GM21528 (cell line): ENCODE data around the gene FXYD3.
"Not testable (repeated sequence)": the region's sequence is repeated elsewhere in the genome, so short reads cannot be mapped to it uniquely, and the experiment has no call there.

ENCODE experiments used
- ATAC-seq: cut with Tn5 transposase; IDR thresholded peaks from one replicate; pipeline ENCODE4 v1.9.1; 2021; ENCODE audit warnings: mild to moderate bottlenecking, moderate library complexity; ENCODE audit not compliant: unreplicated experiment, low FRiP score

Gene FXYD3

DNA sequence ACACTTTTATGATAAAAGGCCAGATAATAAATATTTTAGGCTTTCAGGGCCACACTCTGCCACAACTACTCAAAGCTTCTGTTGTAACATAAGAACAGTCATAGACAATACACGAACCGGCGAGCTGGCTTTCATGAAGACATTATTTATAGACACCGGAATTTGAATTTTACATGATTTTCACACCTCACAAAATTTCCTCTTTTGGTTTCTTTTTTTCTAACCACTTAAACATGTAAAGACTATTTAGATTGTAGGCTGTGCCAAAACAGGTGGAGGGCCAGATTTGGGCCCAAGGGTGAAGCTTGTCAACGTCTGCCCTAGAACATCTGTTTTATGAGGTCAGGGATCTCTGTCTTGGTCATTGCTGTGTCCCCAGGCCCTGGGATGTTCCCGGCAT is 29.7 kb upstream of the FXYD3 start:
- ATAC-seq: no peak

DNA sequence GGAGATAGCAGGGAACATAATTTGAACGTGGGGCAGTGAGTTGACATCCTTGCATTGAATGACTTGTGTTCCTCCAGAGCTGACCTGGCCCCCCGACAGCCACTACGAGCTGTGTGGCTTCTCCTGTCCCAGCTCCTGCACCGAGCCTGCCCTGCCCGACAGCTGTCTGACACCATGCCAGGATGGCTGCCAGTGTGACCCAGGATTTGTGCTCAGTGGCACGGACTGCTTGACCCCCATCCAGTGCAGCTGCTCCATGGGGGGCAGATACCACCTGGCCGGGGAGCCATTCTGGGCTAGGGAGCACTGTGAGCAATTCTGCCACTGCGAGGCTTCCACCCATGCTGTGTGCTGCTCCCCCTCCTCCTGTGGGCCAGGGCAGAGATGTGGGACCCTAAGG is 29.2 kb upstream of the FXYD3 start:
- ATAC-seq: no peak

DNA sequence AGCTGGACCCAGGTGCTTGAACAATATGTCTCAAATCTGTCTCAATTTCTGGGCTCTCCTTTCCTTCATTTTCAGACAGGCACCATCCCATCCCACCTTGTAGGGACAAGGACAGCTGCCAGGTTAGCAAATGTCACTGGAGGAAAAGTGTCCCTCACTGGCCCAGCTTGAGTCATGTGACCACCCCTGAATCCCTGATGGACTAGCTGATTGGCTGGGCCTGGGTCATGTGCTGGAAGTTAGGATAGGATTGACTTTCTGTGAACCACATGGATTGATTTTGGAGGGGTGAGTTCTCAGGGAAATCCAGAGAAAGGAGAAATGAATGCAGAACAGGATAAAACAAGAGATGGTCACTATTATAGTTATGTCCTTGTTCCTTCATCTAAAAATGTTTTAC is 28.2 kb upstream of the FXYD3 start:
- ATAC-seq: no peak

GRCh38 chr19:35088131-35088913 is 27.3 kb upstream of the FXYD3 start:
- ATAC-seq: no peak

GRCh38 chr19:35089554-35089953 is 26.1 kb upstream of the FXYD3 start:
- no peak for ATAC-seq

- ATAC-seq: no peak
Observed at GRCh38 chr19:35090160-35090505, 25.5 kb upstream of the FXYD3 start.

GRCh38 chr19:35090506-35091214 is 25.0 kb upstream of the FXYD3 start:
- ATAC-seq: no peak

- no peak for ATAC-seq
Observed at GRCh38 chr19:35093430-35093829, 22.2 kb upstream of the FXYD3 start.

GRCh38 chr19:35093941-35094647 is 21.5 kb upstream of the FXYD3 start:
- ATAC-seq: no peak

DNA sequence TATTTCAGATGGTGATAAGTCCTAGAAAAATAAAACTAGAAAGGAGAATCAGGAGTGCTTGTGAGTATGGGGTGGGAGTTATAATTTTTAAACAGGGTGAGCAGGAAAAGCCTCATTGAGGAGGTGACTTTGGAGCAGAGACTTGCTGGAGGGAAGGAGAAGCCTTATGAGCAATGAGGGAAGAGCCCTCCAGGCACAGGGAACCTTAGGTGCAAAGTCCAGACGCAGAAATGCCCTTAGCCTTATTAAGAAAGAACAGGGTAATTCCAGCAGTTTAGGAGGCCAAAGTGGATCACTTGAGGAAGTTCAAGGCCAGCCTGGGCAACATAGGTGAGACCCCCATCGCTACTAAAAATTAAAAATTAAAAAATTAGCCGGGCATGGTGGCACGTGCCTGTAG is 21.0 kb upstream of the FXYD3 start:
- ATAC-seq: no peak

DNA sequence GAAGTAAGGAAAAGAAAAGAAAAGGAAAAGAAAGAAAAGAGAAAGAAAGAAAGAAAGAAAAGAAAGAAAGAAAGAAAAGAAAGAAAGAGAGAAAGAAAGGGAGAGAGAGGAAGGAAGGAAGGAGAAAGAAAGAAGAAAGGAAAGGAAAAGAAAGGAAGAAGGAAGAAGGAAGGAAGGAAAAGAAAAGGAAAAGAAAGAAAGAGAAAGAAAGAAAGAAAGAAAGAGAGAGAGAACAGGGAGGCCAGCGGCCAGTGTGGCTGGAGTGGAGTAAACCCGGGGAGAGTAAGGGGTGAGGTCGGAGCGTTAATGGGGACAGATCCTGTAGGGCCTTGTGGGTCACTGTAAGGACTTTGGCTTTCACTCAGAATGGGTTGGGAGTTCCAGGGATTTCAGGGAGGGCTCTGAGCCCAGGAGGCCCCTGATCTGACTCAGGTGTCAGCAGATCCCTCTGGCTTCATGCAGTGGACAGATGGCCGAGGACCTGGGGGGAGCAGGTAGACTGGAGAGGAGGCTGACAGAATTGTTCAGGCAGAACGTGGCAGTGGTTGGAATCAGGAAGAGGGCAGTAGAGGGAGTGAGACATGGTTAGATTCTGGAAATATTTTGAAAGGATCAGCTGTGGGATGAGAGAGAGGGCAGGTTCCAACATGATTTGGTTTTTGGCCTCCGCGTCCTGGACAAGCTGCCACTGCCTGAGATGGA is 19.8 kb upstream of the FXYD3 start:
- no peak for ATAC-seq

GRCh38 chr19:35098413-35099049 is 17.1 kb upstream of the FXYD3 start:
- no peak for ATAC-seq

DNA sequence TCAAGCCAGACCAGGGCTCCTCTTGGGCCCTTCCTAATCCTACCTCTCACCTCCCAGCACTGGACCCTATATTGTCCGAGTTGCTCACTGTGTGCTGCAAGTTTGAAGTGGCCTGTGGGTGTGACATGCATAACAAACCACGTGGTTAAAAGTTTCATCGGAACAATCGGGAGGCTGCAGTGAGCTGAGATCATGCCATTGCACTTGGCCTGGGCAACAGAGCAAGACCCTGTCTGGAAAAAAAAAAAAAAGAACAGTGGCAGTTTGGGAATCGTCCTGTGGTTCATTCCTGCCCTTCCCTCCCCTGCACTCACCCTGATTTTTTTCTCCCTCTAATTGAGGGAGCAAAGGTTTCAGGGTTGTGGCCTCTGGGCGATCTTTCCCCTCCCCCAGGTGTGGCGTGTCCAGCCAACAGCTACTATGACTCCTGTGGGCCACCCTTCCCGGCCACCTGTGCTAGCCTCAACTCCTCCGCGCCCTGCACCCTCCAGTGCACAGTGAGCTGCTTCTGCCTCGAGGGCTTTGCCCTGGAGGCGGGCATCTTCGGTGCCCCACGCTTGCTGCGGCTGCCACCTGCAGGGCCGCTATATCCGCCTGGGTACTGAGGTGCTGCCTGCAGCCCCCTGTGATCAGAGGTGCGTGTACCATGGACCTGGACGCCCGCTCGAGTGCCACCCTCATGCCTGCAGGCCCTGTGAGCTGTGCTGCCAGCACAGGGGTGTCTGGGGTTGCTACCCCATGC is 16.3 kb upstream of the FXYD3 start:
- ATAC-seq: no peak

GRCh38 chr19:35099897-35100275 is 15.7 kb upstream of the FXYD3 start:
- ATAC-seq: no peak

DNA sequence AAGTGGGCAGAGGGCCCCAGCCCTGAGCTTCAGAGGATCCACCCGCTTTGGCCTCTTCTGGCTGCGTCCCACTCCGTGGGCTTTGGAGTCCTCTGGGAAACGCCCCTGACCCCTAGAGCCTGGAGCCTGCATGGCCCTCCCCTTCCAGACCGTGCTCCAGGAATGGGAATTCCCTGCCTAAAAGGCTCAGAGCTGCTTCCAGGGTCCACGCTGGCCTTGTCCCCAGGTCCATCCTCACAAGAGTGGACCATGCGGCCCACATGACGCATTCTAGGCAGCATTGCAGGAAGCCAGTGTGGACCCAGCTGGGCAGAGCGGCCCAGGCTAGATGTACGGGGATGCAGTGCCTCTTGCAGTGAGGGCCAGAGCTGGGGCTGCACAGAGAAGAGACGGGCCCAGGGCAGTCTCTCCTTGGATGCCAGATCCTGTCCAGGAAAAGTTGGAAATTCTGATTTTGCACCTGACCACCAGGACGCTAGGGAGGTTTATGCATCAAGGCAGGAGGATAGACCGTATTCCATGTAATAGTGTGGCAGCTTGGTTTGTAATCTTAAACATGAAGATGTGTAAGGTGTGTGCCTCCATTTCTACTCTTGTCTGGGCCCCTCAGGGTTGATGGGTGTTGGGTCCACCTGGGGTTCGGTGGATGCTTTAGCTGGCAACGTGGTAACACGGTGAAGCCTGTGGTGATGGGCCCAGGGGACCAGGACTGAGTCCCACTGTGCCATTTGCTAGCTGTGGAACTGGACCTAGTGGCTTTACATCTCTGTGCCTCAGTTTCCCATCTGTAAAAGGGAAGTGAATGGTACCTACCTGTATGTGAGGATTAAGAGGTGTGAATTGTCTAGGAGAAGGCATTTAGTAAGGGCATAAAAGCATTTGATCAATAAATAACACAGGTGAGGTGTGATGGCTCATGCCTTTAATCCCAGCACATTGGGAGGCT is 14.8 kb upstream of the FXYD3 start:
- no peak for ATAC-seq

DNA sequence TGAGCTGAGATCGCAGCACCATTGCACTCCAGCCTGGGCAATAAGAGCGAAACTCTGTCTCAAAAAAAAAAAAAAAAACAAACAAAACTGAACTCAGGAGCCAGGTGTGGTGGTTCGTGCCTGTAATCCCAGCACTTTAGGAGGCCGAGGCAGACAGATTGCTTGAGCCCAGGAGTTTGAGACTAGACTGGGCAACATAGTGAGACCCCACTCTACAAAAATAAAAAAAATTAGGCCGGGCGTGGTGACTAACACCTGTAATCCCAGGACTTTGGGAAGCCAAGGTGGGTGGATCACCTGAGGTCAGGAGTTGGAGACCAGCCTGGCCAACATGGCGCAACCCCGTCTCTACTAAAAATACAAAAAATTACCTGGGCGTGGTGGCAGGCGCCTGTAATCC is 13.7 kb upstream of the FXYD3 start:
- ATAC-seq: not testable (repeated sequence)

DNA sequence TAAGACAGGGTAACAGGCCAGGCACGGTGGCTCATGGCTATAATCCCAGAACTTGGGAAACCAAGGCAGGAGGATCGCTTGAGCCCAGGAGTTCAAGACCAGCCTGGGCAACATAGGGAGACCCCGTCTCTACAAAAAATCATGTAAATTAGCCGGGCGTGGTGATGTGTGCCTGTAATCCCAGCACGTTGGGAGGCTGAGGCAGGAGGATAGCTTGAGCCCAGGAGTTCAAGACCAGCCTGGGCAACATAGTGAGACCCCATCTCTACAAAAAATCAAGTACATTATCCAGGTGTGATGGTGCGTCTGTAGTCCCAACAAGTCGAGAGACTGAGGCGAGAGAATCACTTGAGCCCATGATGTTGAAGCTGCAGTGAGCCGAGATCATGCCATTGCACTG is 12.0 kb upstream of the FXYD3 start:
- not testable (repeated sequence) for ATAC-seq

GRCh38 chr19:35104361-35104760 is 11.3 kb upstream of the FXYD3 start:
- no peak for ATAC-seq

DNA sequence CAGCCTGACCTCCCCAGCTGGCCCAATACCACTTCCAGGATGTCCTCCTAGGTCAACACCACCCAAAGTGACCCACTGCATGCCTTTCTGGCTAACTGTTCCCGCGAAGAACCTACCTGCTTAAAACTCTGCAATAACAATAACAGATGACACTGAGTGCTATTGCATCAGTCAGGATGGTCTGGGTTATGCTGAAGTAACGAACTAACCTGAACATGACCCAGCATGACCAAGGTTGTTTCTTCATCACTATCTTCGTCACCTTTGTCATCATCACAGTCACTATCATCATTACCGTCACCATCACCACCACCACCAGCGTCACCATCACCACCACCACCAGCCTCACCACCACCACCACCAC is 10.6 kb upstream of the FXYD3 start:
- no peak for ATAC-seq
